Right ventricle myocardium superior (tissue), 1 donor: ENCODE measurements around the gene NOTCH4. TPM values are rescaled to one million over a fixed set of nuclear protein-coding genes. Genes with fewer than 3 reads are reported as not detected.

Experiments used
- ATAC-seq: fragments of 200-7000 bp; cut with Tn5 transposase; one replicate; pipeline ENCODE4 v1.9.1; 2020; ENCODE audit warnings: mild to moderate bottlenecking; ENCODE audit not compliant: poor library complexity
- DNase-seq: peaks from one replicate; pipeline ENCODE4 v3.0.0-alpha.2; 2020
- intact Hi-C: fragments of 100-400 bp; cut with DNase I; formaldehyde crosslinking; loops from one replicate; pipeline ENCODE4 v1.11.2; 2022
- microRNA-seq: library from miRNA; unstranded; fragments of <30 nt; microRNA quantifications from one replicate; pipeline ENCODE4 v1.2.0, GENCODE V29; 2020
- total RNA-seq: library from RNA; stranded (reverse); fragmentation: NEBNext Ultra II Directional; extraction: Animal tissue kit (Norgen Biotek cat#: 25700); gene quantifications from one replicate; pipeline ENCODE4 v1.2.1, GENCODE V29; 2021
- donor health status: DM: no; HTN: yes; CAD: no; lungs with severe emphysema.

Gene NOTCH4
- total RNA-seq, 1 donor from 2014 or later, result 22.4 TPM

DNA sequence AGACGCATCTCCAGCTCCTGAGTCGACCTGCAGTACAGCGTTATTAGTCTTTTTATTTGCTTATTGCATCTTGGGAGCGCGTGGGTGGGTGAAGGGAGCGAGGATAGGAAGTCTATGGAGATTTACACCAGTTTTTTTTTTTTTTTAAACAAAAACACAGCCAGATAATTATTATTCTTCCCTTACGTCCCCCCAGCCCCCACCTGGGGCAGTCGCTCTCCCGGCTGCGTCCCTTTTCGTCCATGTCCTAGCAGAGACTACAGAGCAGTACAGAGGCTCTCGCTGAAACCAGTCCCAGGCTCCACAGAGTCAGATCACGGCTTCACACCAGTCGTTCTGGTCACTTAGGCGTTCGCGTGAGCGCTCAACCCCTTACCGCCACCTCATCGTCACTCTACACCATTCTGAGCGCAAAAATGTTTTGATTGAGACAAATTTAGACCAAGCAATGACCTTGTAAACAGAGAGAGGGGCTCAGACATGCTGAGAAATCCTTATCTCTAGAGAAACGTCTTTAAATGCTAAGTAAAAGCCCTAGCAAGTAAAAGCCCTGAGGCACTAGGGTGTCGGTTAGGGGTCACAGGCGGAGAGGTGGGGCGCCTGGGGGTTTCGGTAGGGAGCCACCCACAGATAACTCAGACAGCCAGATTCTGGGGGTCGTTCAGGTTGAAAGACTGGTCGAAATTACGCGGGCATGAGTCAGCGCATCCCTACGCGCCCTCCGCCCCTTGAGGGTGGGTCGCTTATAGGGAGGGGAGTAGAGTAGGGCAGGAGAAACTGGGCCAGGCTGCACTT, 70.9 kb downstream of the NOTCH4 start:
- DNase-seq, result peak; percentile 42
- intact Hi-C loops, result no loop called here
- ATAC-seq, result peak; percentile 30

DNA sequence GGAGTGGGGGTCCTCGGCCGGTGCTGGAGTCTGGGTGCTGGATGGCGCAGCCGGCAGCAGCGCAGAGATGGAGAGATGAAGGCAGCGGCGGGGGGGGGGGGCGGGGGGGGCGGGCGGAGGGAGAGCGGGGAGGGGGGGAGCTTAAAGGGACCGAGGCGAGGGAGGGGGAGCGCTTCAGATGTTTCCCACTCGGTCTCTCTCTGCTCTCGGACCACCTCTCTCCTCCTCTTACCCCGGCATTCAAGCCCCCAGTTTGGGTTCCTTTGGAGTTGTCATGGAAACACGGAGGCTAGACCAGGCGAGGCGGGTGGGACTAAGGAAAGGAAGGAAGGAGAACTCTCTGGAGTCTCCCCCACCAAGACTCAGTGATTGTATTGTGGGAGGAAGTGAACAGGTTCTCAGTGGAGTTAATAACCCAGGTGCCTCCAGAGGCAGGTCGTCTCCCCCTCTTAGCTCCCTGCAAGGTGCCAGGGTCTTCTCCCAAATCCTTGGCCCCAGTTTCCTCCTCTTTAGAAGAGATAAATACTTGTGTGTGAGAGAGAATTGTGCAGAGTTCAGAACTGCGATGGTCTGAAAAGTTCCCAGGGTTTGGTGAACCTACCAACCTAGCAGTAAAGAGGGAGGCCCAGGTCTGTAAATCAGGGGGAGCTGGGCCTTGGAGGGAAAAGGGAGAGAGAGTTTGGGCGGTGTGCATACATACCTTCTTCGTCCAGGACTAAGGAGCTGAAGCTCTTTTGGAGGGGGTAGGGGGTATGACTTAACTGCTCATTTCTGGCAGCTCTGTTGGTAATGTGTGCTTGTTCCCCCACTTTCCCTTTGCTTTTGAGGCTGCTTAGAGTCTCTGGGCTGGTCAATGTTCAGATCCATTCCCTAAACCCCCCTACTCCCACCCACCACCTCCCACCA, 71.8 kb downstream of the NOTCH4 start, which contains the start of gene PRRT1:
Gene PRRT1, minus strand, starts transcription at position 77 of the 906 bp plus-strand sequence. CDS start 112 bp downstream, outside the sequence.
- DNase-seq (no peak), ATAC-seq (no peak)
- intact Hi-C loops, result no loop called here

DNA sequence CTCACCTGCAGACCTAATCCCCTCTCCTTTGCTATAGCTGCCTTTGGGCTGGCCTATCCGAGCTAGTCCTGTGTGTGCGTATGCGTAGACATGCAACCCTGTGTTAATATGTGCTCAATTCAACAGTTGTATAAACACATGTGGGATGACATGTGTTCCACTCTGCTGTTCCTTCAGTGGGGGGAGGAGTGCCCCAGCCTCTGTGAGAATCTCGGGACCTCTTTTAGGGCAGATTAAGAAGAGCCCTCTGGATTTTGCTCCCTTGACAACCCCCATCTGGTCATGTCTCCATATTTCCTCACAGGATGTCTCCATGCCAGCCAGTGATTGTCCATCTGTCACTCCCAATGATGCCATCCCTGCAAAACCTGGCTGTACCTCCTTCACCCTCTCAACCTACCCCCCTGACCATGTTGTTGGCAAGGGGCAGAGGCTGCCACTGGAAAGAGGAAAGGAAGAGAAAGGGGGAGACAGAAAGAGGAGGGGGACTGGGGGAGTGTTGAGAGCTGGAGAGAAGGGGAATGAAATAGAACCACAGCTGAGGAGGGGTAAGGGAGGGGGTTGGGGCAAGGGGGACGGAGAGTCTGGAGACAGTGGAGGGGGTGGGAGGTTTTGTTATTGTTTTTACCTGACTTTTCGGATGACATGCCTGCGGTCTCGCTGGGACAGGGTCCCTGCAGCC, 72.5 kb downstream of the NOTCH4 start:
- DNase-seq (no peak), ATAC-seq (no peak)
- intact Hi-C loops, result no loop called here

DNA sequence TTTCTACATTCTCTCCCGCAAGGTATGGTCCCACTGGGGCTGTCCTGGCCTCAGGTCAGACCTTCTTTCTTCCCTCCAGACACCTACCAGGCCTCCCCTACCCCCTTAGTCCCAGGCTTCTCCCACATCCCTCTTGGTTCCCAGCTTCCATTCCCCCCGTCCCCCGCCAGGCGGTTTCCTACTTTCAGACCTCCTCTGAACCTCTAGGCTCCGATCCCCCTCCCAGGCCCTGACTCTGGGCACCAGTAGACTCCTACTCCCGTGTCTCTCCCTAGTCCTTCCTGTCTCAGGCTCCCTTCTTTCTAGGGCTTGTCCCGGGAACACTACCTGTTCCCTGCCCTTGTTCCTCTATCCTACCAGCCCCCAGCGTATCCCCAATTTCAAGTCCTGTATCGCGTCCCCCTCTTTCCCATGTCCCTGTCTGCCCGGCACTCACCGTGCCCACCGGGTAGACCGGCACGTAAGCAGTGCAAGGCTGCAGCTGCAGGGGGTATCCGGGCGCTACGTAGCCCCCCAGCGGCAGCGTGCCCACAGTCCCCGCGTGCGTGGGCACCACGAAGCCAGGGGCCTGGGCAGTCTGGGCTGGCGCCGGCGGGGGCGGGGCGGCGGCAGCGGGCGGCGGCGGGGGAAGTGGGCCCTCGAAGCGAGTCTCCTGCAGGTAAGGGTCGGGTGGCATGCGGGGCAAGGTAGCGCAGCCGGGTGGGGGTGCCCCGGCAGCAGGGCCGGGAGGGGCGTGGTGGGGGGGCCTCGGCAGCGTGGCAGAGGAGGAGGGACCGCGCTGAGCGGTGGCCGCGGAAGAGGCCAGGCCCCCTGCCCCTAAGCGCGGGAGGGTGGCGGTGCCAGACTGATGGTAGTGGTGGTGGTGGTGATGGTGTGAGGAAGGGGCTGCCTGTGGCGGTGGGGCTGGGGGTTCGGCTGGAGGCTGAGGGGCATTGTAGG, 73.7 kb downstream of the NOTCH4 start:
- DNase-seq (no peak), ATAC-seq (no peak)
- intact Hi-C loops, result no loop called here

DNA sequence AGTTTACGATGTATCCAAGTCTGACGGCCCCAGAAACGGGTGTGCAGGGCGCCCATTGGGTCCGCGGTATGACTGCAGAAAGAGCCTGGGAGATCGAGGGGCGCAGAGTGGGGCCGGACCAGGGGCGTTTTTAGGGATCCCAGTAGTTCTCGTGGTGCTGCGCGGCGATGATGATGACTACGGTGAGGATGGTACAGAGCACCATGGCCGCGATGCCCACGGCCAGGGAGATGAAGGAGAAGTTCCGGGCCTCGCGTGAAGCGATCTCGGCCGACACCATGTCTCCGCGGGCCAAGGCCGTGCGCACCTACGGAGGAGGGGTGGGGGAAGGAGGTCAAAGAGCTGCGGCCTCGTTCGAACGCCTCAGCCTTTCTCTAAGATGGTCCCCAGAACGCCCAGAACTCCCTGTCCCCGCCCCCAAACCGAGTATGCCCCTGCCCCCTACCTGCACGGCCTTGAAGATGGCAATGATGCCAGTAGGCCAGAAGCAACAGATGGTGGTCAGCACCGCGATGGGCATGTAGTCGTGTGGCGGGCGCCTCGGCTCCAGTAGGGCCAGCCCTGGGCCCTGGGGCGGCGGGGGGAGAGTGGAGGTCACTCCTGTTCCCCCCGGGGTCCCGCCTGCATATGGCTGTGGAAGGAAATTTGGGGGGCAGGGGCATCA, 74.6 kb downstream of the NOTCH4 start:
- DNase-seq, result peak; percentile 45
- no peak for ATAC-seq
- intact Hi-C loops, result no loop called here

DNA sequence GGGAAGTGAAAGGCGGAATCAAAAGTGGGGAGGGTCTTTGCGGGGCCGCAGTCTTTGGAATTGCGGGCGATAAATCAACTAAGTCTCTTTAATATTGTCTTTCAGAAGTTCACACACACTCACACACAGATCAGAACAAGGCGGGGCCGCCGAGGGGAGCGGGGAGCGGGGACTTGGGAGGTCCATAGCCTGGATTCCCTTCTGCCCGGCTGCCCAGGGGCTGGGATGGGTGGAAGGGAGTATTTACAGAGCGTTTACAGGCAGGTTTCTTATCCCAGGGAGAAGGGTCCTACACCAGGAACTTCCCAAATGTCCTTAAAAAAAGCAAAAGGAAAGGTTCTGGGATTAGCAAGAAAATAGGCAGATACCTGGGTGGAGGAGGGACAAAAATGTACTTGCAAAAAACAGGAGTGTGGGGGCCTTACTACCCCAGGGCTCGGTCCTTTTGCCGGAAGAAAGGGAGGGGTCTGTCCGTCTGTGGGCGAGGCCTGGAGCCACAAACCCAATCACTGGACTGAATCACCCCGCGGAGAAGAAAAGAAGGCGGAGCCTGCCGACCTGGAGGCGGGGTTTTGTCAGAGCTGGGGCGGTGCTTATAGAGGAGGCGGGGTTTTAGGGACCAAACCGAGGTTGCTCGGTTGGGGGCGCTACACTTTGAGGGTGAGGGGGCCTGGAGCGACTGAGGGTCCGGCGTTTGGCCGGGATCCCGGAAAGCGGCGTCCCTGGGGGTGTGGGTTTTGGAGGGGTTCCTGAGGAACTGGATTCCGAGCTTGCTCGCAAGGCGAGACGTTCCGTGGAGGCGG, 75.4 kb downstream of the NOTCH4 start:
- intact Hi-C loops, result no loop called here
- ATAC-seq, result peak; percentile 62
- DNase-seq, result peak; percentile 76

DNA sequence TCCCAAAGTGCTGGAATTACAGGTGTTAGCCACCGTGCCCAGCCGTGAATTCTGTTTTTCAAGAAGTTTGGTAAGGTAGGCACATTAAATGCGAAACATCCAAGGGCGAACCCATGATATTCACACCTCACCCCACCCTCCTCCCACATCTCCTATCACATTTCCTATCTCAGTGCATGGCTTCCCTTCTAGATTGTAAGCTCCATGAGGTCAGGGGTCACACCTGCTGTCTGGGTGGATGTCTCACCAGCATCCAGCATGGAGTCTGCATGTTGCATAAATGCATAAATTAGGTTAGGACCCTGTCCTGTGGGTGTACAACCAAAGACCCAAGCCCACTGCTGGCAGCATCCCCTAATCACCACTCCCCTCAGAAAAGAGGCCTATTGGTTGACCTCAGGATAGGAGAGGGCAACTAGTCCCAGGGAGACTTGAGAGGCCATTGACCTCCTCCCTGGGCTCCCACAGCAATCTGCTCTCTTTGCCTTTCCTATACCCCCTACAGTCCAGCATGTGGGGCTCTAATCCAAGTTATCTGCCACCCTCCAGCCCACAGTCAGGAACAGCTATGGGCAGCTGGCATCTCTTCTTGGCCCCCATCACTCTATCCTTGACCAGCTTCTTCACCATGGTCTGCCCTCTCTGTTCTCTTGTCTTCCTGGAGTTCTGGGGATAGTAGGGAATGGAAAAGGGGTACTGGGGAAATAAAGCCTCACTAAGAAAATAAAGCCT, 76.3 kb downstream of the NOTCH4 start:
- intact Hi-C loops, result no loop called here
- DNase-seq (no peak), ATAC-seq (no peak)

DNA sequence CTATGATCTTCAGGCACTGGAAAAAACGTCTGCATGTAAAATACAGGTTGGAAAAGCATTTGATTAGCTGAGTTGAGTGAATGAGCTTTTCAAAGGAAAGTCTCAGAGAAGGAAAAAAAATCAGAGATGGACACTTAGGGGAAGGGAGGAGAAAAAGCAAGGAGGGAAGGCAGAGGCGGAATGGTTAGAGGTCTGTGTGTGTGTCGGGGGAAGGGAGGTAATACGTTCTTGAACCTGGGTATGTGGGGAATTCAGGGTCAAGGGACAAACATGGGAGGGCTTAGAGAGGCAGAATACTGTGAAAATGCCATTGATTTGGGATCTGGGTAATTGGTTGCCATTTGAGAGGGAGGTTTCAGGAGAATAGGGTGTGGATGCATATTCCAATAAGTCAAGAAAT, 77.2 kb downstream of the NOTCH4 start:
- intact Hi-C loops, result no loop called here
- DNase-seq (no peak), ATAC-seq (no peak)

DNA sequence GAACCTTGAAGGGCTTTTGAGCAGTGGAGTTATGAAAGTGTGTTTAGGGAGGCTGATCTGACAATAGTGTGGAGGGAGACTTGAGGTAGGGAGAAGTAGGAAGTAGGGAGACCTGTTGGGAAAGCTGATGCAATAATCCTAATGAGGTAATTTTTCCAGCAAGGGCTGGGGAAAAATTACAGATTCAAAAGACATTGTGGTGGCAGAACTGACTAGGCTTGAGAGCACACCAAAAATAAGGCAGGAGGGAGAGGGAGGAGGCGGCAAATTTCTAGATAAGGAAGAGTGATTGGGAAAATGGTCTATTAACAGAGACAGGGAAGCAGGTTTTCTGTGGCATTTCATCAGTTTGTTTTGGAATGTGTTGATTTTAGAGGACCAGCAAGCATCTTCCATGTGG, 77.6 kb downstream of the NOTCH4 start:
- no peak for ATAC-seq
- DNase-seq, result no peak
- intact Hi-C loops, result no loop called here

Small RNAs within 50 kb of the gene (microRNA-seq; reads per million reads assigned to microRNA genes)
- gene MIR6721 (2.3 reads per million), gene MIR6833 (not detected)

Other genes starting within 250 kb of the NOTCH4 start
- gene C4A, start 242.0 kb downstream of the NOTCH4 start, total RNA-seq, result 61.5 TPM
- gene C4B, start 209.3 kb downstream of the NOTCH4 start, total RNA-seq, result 58.3 TPM
- not detected for gene CYP21A2, start 185.7 kb downstream of the NOTCH4 start, total RNA-seq
- 65.8 TPM for gene TNXB, start 114.7 kb downstream of the NOTCH4 start, total RNA-seq
- 21.5 TPM for gene ATF6B, start 95.8 kb downstream of the NOTCH4 start, total RNA-seq
- gene FKBPL, start 93.8 kb downstream of the NOTCH4 start, total RNA-seq, result 2.5 TPM
- 0.51 TPM for gene PRRT1, start 72.1 kb downstream of the NOTCH4 start, total RNA-seq
- 20.4 TPM for gene PPT2, start 69.9 kb downstream of the NOTCH4 start, total RNA-seq
- 6.1 TPM for gene EGFL8, start 59.5 kb downstream of the NOTCH4 start, total RNA-seq
- gene AGPAT1, start 48.0 kb downstream of the NOTCH4 start, total RNA-seq, result 44.2 TPM
- gene RNF5, start 45.7 kb downstream of the NOTCH4 start, total RNA-seq, result 94.6 TPM
- gene AGER, start 39.8 kb downstream of the NOTCH4 start, total RNA-seq, result 1.6 TPM
- gene PBX2, start 33.9 kb downstream of the NOTCH4 start, total RNA-seq, result 39.1 TPM
- 4.1 TPM for gene GPSM3, start 31.4 kb downstream of the NOTCH4 start, total RNA-seq
- gene TSBP1, start 147.8 kb upstream of the NOTCH4 start, total RNA-seq, result not detected
- not detected for gene BTNL2, start 183.1 kb upstream of the NOTCH4 start, total RNA-seq
- gene HLA-DRA, start 215.8 kb upstream of the NOTCH4 start, total RNA-seq, result 82.4 TPM